22Rv1 (cell line): ENCODE results near the gene TP53BP1.

Experiments used
- H3K27ac ChIP-seq: fragments of 450-650 bp; 2 replicates; pipeline ENCODE4 v1.5.1; 2017
- CTCF ChIP-seq: fragments of 450-650 bp; IDR thresholded peaks from 2 replicates; pipeline ENCODE4 v1.5.1; 2017; ENCODE audit warnings: mild to moderate bottlenecking
- ZFX ChIP-seq: fragments of 450-650 bp; IDR thresholded peaks from 2 replicates; pipeline ENCODE4 v1.6.1; 2017; ENCODE audit warnings: antibody characterized with exemption, borderline replicate concordance

Gene TP53BP1

GRCh38 chr15:43420435-43420834 lies 72.5 kb downstream of the TP53BP1 start:
- TF ChIP-seq ZFX (no peak), CTCF (no peak)

GRCh38 chr15:43414196-43414595 lies 78.8 kb downstream of the TP53BP1 start:
- no peak overlapping the region for H3K27ac ChIP-seq
- TF ChIP-seq CTCF (no peak), ZFX (no peak)

More at GRCh38 chr15:43420435-43420834, 72.5 kb downstream of the TP53BP1 start:
- H3K27ac ChIP-seq = no peak overlapping the region

- H3K27ac ChIP-seq = no peak overlapping the region
- TF ChIP-seq ZFX (no peak), CTCF (no peak)
Measured at GRCh38 chr15:43412096-43412495, 80.9 kb downstream of the TP53BP1 start.

GRCh38 chr15:43410572-43411214 lies 82.3 kb downstream of the TP53BP1 start:
- H3K27ac ChIP-seq = no peak overlapping the region
- TF ChIP-seq ZFX (no peak), CTCF (no peak)

GRCh38 chr15:43408789-43409188 lies 84.2 kb downstream of the TP53BP1 start:
- no peak overlapping the region for H3K27ac ChIP-seq
- TF ChIP-seq ZFX = no peak
- no peak for TF ChIP-seq CTCF

GRCh38 chr15:43406808-43407207 lies 86.1 kb downstream of the TP53BP1 start:
- TF ChIP-seq CTCF (no peak), ZFX (no peak)
- H3K27ac ChIP-seq = no peak overlapping the region

- no peak for TF ChIP-seq ZFX
- no peak for TF ChIP-seq CTCF
- H3K27ac ChIP-seq = no peak overlapping the region
Measured at GRCh38 chr15:43406189-43406588, 86.8 kb downstream of the TP53BP1 start.
